Skeletal muscle satellite cell (primary cell): ENCODE data around the gene MAGEA9B.
"Not testable (repeated sequence)": the region's sequence is repeated elsewhere in the genome, so short reads cannot be mapped to it uniquely, and the experiment has no call there.

Source experiments
- H3K27me3 ChIP-seq: 2 replicates; pipeline ENCODE4 v1.7.0; 2013; ENCODE audit warnings: low read length; ENCODE audit not compliant: control insufficient read depth, insufficient read depth
- H3K36me3 ChIP-seq: 2 replicates; pipeline ENCODE4 v1.7.0; 2013; ENCODE audit warnings: mild to moderate bottlenecking, control low read depth, low read length; ENCODE audit not compliant: insufficient read depth
- H3K4me1 ChIP-seq: 2 replicates; pipeline ENCODE4 v1.7.0; 2013; ENCODE audit warnings: low read length; ENCODE audit not compliant: control insufficient read depth, insufficient read depth
- H3K4me2 ChIP-seq: 2 replicates; pipeline ENCODE4 v1.7.0; 2013; ENCODE audit warnings: mild to moderate bottlenecking, low read length
- H3K4me3 ChIP-seq: 2 replicates; pipeline ENCODE4 v1.7.0; 2013; ENCODE audit warnings: low read length
- H3K9ac ChIP-seq: 2 replicates; pipeline ENCODE4 v1.7.0; 2013; ENCODE audit warnings: mild to moderate bottlenecking, low read depth, low read length, moderate library complexity
- H3K9me3 ChIP-seq: replicated peaks from 2 replicates; pipeline ENCODE4 v1.7.0; 2013; ENCODE audit warnings: mild to moderate bottlenecking, control low read depth, low read length

The MAGEA9B gene

GRCh38 chrX:149610511-149610910 is 23.3 kb upstream of the MAGEA9B start:
- H3K36me3 ChIP-seq: peaks cover 4% of the 10 kb centered on the region
- no peaks in the 10 kb centered on the region for H3K27me3 ChIP-seq
- H3K9ac ChIP-seq: no peak overlapping the region
- no peak overlapping the region for H3K4me2 ChIP-seq
- H3K4me3 ChIP-seq: no peak overlapping the region
- H3K4me1 ChIP-seq: no peaks in the 10 kb centered on the region
- no peaks in the 10 kb centered on the region for H3K9me3 ChIP-seq

GRCh38 chrX:149607699-149608098 is 20.4 kb upstream of the MAGEA9B start:
- Histone ChIP-seq H3K9ac (no peak overlapping the region), H3K36me3 (peaks cover 4% of the 10 kb centered on the region), H3K9me3 (no peaks in the 10 kb centered on the region), H3K4me2 (no peak overlapping the region), H3K27me3 (no peaks in the 10 kb centered on the region), H3K4me3 (no peak overlapping the region), H3K4me1 (no peaks in the 10 kb centered on the region)

- H3K36me3 ChIP-seq, H3K4me2 ChIP-seq, H3K4me3 ChIP-seq, H3K9me3 ChIP-seq, H3K9ac ChIP-seq, H3K27me3 ChIP-seq, H3K4me1 ChIP-seq: not testable (repeated sequence)
Observed at GRCh38 chrX:149605248-149605885, 18.1 kb upstream of the MAGEA9B start.

GRCh38 chrX:149598603-149599002 is 11.3 kb upstream of the MAGEA9B start:
- not testable (repeated sequence) for H3K4me3 ChIP-seq, H3K4me1 ChIP-seq, H3K36me3 ChIP-seq, H3K9me3 ChIP-seq, H3K9ac ChIP-seq, H3K4me2 ChIP-seq, H3K27me3 ChIP-seq

- not testable (repeated sequence) for H3K27me3 ChIP-seq, H3K36me3 ChIP-seq, H3K4me1 ChIP-seq, H3K4me3 ChIP-seq, H3K4me2 ChIP-seq, H3K9ac ChIP-seq, H3K9me3 ChIP-seq
Observed at GRCh38 chrX:149595943-149596342, 8.7 kb upstream of the MAGEA9B start.

GRCh38 chrX:149595214-149595613 is 8.0 kb upstream of the MAGEA9B start, which contains the start of gene HSFX2:
Gene HSFX2 (minus strand): TSS chrX:149595314. CDS start chrX:149594700, 614 bp downstream.
- not testable (repeated sequence) for H3K36me3 ChIP-seq, H3K27me3 ChIP-seq, H3K4me3 ChIP-seq, H3K4me2 ChIP-seq, H3K4me1 ChIP-seq, H3K9ac ChIP-seq, H3K9me3 ChIP-seq

- H3K4me2 ChIP-seq, H3K4me3 ChIP-seq, H3K27me3 ChIP-seq, H3K9ac ChIP-seq, H3K36me3 ChIP-seq, H3K9me3 ChIP-seq, H3K4me1 ChIP-seq: not testable (repeated sequence)
Observed at GRCh38 chrX:149590993-149591392, 3.7 kb upstream of the MAGEA9B start.

- H3K4me3 ChIP-seq, H3K9me3 ChIP-seq, H3K4me2 ChIP-seq, H3K27me3 ChIP-seq, H3K4me1 ChIP-seq, H3K36me3 ChIP-seq, H3K9ac ChIP-seq: not testable (repeated sequence)
Observed at GRCh38 chrX:149585631-149586030, 1.6 kb downstream of the MAGEA9B start.

GRCh38 chrX:149573456-149573855 is 13.8 kb downstream of the MAGEA9B start:
- not testable (repeated sequence) for H3K4me2 ChIP-seq, H3K36me3 ChIP-seq, H3K4me1 ChIP-seq, H3K4me3 ChIP-seq, H3K9me3 ChIP-seq, H3K27me3 ChIP-seq, H3K9ac ChIP-seq

- Histone ChIP-seq H3K27me3 (peaks cover 4% of the 10 kb centered on the region), H3K9ac (no peak overlapping the region)
Observed at GRCh38 chrX:149572743-149573142, 14.5 kb downstream of the MAGEA9B start.

GRCh38 chrX:149571770-149572169 is 15.5 kb downstream of the MAGEA9B start:
- Histone ChIP-seq H3K27me3 (peaks cover 4% of the 10 kb centered on the region), H3K4me1 (no peaks in the 10 kb centered on the region), H3K4me2 (no peak overlapping the region), H3K9me3 (no peaks in the 10 kb centered on the region), H3K9ac (no peak overlapping the region), H3K36me3 (no peaks in the 10 kb centered on the region), H3K4me3 (no peak overlapping the region)

More at GRCh38 chrX:149572743-149573142, 14.5 kb downstream of the MAGEA9B start:
- Histone ChIP-seq H3K4me3 (no peak overlapping the region), H3K9me3 (no peaks in the 10 kb centered on the region), H3K4me1 (no peaks in the 10 kb centered on the region), H3K36me3 (no peaks in the 10 kb centered on the region), H3K4me2 (no peak overlapping the region)

GRCh38 chrX:149570668-149571067 is 16.6 kb downstream of the MAGEA9B start:
- Histone ChIP-seq H3K36me3 (no peaks in the 10 kb centered on the region), H3K9me3 (no peaks in the 10 kb centered on the region), H3K9ac (no peak overlapping the region), H3K4me2 (no peak overlapping the region), H3K4me3 (no peak overlapping the region), H3K27me3 (peaks cover 4% of the 10 kb centered on the region), H3K4me1 (no peaks in the 10 kb centered on the region)
